GM18507 (cell line): Measurements from ENCODE around the gene RAB11FIP3.

Experiments
- DNase-seq: peaks from one replicate; pipeline ENCODE4 v3.0.0; 2011; ENCODE audit warnings: low read depth; ENCODE audit not compliant: insufficient read length; ENCODE audit errors: extremely low spot score
- FAIRE-seq: peaks from 2 replicates; lab custom pipeline; 2011; peaks lifted over from hg19 to GRCh38; lab: Jason Lieb, UNC

Gene RAB11FIP3

GRCh38 chr16:558298-559020 is 133.0 kb downstream of the RAB11FIP3 start:
- FAIRE-seq (no peak), DNase-seq (no peak)

- no peak for FAIRE-seq
- no peak for DNase-seq
Measured at GRCh38 chr16:559021-559380, 133.6 kb downstream of the RAB11FIP3 start.

GRCh38 chr16:559411-560203 is 134.2 kb downstream of the RAB11FIP3 start:
- DNase-seq = no peak
- no peak for FAIRE-seq

GRCh38 chr16:560204-560700 is 134.8 kb downstream of the RAB11FIP3 start, which contains the start of gene PRR35:
Gene PRR35 (plus strand): TSS chr16:560394. CDS start chr16:563295, 2,901 bp downstream.
- no peak for DNase-seq
- no peak for FAIRE-seq

GRCh38 chr16:560701-561412 is 135.4 kb downstream of the RAB11FIP3 start:
- no peak for DNase-seq
- FAIRE-seq = no peak

- DNase-seq (no peak), FAIRE-seq (no peak)
Measured at GRCh38 chr16:561413-561794, 136.0 kb downstream of the RAB11FIP3 start.

GRCh38 chr16:561957-562938 is 136.8 kb downstream of the RAB11FIP3 start:
- FAIRE-seq = no peak
- DNase-seq = no peak

GRCh38 chr16:563072-563644 is 137.7 kb downstream of the RAB11FIP3 start:
- no peak for DNase-seq
- FAIRE-seq = no peak

GRCh38 chr16:564690-565418 is 139.4 kb downstream of the RAB11FIP3 start:
- FAIRE-seq = no peak
- DNase-seq = no peak

- DNase-seq (no peak), FAIRE-seq (no peak)
Measured at GRCh38 chr16:565419-566330, 140.2 kb downstream of the RAB11FIP3 start.

- DNase-seq (peak; percentile 79), FAIRE-seq (peak; percentile 92)
Measured at GRCh38 chr16:566475-567372, 141.3 kb downstream of the RAB11FIP3 start, which contains the start of gene NHLRC4. Gene NHLRC4 (plus strand): TSS chr16:567005. CDS start chr16:568048, 1,043 bp downstream.

GRCh38 chr16:567373-568256 is 142.2 kb downstream of the RAB11FIP3 start:
- DNase-seq (no peak), FAIRE-seq (no peak)

- DNase-seq (no peak), FAIRE-seq (no peak)
Measured at GRCh38 chr16:568401-569258, 143.2 kb downstream of the RAB11FIP3 start.
